ENCODE results near the gene MOK. TPM values are rescaled to one million over a fixed set of nuclear protein-coding genes. Genes with fewer than 3 reads are reported as not detected.

The MOK gene
- total and polyA plus RNA-seq, 4 experiments from 2014 or later, result 0.73 to 1.4 (median 1.3) TPM; not detected in 1

DNA sequence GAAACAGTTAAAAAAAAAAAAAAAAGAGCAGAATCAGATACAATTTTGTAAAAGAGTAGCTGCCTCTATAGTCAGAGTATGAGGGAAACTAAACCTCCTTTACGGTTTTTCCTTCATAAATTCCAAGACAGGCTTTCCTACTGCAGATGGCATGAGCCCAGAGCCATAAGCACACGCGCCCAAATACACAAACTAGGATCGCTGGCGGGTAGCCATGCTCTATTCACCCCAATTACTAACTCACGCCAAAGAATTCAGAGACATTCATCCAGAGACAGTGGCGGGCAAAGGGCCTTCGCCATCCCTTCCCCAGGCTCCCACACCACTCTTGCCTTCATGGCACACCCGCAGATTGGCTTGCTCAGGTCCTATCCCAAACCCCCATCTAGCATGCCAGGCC, 48.2 kb downstream of the MOK start:
- Histone ChIP-seq H3K4me1 (ENCODE audit: insufficient read depth, low read length) (no peaks in the 10 kb centered on the region), H3K4me3 (ENCODE audit: low read length in 2 of 2) (no peak overlapping the region), H3K27me3 (ENCODE audit: insufficient read depth, low read length) (no peaks in the 10 kb centered on the region), H3K27ac (ENCODE audit: low read depth, low read length) (no peak overlapping the region), H3K36me3 (ENCODE audit: insufficient read depth, low read length) (no peaks in the 10 kb centered on the region), H3K9me3 (ENCODE audit: control insufficient read depth in 1 of 2, low read length in 2 of 2) (no peaks in the 10 kb centered on the region)
- Mint-ChIP-seq H3K4me3 (no peak overlapping the region), H3K27me3 (peaks cover 0 to 4% of the 10 kb centered on the region in 2 donors), H3K9me3 (no peaks in the 10 kb centered on the region), H3K36me3 (no peaks in the 10 kb centered on the region), H3K27ac (no peak overlapping the region), H3K4me1 (no peaks in the 10 kb centered on the region)
- DNase-seq, result no peak
- intact Hi-C loops (cut with micrococcal nuclease), result no loop called here
- POLR2A ChIA-PET (ENCODE audit: partially characterized antibody), result no interaction called here
- CTCF ChIA-PET (ENCODE audit: partially characterized antibody), result no interaction called here

DNA sequence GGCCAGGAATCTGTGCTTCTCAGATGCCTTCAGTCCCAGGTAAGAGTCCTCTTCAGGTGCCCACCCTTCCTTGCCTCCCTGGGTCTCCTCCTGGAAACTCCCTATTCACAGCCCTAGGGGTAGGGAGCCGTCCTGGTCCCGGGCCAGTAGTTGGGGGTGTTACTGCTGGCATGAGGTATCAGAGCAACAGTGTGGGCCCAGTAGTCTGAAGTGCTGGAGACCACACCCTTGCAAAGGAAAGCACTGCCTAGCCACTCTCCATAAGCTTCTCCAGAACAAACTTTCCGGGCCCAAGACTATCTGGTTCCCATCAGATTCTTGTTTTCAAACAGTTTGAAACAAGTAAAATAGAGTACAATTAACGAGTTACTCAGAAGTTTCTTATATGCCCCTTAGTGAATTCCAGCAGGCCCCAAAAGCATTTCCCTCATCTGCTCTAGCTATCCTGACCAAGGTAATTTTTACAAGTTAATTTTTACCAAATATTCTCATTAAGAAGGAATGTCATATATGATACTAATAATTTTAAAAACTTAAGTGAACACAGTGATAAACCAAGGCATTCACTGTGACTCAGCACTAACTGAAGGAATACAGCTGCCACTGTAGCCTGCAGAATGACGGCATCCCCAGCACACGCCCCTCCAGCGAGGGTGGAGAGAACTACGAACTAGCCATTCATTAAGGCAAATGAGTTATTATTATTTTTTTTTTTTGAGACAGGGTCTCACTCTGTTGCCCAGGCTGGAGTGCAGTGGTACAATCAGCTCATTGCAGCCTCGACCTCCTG, 49.4 kb downstream of the MOK start:
- no peak for DNase-seq
- no peaks in the 10 kb centered on the region for H3K36me3 Mint-ChIP-seq
- Histone ChIP-seq H3K4me1 (ENCODE audit: insufficient read depth, low read length) (no peaks in the 10 kb centered on the region), H3K9me3 (ENCODE audit: control insufficient read depth in 1 of 2, low read length in 2 of 2) (no peaks in the 10 kb centered on the region), H3K27me3 (ENCODE audit: insufficient read depth, low read length) (no peaks in the 10 kb centered on the region), H3K36me3 (ENCODE audit: insufficient read depth, low read length) (no peaks in the 10 kb centered on the region), H3K27ac (ENCODE audit: low read depth, low read length) (no peak overlapping the region), H3K4me3 (ENCODE audit: low read length in 2 of 2) (no peak overlapping the region)
- peaks cover 0 to 4% of the 10 kb centered on the region in 2 donors for H3K27me3 Mint-ChIP-seq
- no peak overlapping the region for H3K27ac Mint-ChIP-seq
- no peak overlapping the region for H3K4me3 Mint-ChIP-seq
- ChIA-PET CTCF (ENCODE audit: partially characterized antibody) (interaction anchor here (1.2 kb wide), 1 partner anchor 37 kb away, joined by 3 read pairs; no protein-coding TSS in a partner anchor), POLR2A (ENCODE audit: partially characterized antibody) (no interaction called here)
- H3K9me3 Mint-ChIP-seq, result no peaks in the 10 kb centered on the region
- H3K4me1 Mint-ChIP-seq, result no peaks in the 10 kb centered on the region
- intact Hi-C loops (cut with micrococcal nuclease), result no loop called here

- Histone ChIP-seq H3K4me1 (ENCODE audit: insufficient read depth, low read length) (no peaks in the 10 kb centered on the region), H3K27me3 (ENCODE audit: insufficient read depth, low read length) (no peaks in the 10 kb centered on the region), H3K36me3 (ENCODE audit: insufficient read depth, low read length) (no peaks in the 10 kb centered on the region), H3K9me3 (ENCODE audit: control insufficient read depth in 1 of 2, low read length in 2 of 2) (no peaks in the 10 kb centered on the region), H3K4me3 (ENCODE audit: low read length in 2 of 2) (no peak overlapping the region), H3K27ac (ENCODE audit: low read depth, low read length) (no peak overlapping the region)
- H3K9me3 Mint-ChIP-seq, result no peaks in the 10 kb centered on the region
- no peak for DNase-seq
- CTCF ChIA-PET (ENCODE audit: partially characterized antibody), result no interaction called here
- peaks cover 0 to 4% of the 10 kb centered on the region in 2 donors for H3K27me3 Mint-ChIP-seq
- H3K27ac Mint-ChIP-seq, result no peak overlapping the region
- no peaks in the 10 kb centered on the region for H3K4me1 Mint-ChIP-seq
- no peaks in the 10 kb centered on the region for H3K36me3 Mint-ChIP-seq
- intact Hi-C loops (cut with micrococcal nuclease), result no loop called here
- POLR2A ChIA-PET (ENCODE audit: partially characterized antibody), result no interaction called here
- H3K4me3 Mint-ChIP-seq, result no peak overlapping the region
These were observed 51.8 kb downstream of the MOK start for GRCh38 chr14:102252834-102253801.

DNA sequence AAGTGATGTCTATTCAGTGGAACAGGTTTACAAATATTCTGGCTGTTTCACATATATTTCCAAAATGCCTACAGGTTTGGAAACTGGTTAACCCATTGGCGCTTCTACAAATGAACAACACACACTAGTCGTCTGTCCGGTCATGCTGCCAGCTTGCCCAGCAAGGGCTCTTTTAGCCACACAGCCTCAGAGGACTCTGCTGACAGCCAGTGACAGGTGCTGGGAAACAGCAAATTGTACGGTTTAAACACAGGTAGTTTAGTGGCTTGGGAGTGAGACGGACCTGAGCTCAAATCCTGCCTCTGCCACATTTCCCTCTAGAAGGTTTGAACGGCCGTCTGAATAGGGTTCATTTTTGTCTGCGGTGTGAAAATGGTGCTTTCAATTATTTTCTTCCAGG, 53.8 kb downstream of the MOK start:
- Mint-ChIP-seq H3K36me3 (no peaks in the 10 kb centered on the region), H3K9me3 (no peaks in the 10 kb centered on the region), H3K27me3 (peaks cover 0 to 4% of the 10 kb centered on the region in 2 donors), H3K27ac (no peak overlapping the region), H3K4me3 (no peak overlapping the region), H3K4me1 (no peaks in the 10 kb centered on the region)
- no peak for DNase-seq
- Histone ChIP-seq H3K36me3 (ENCODE audit: insufficient read depth, low read length) (no peaks in the 10 kb centered on the region), H3K4me3 (ENCODE audit: low read length in 2 of 2) (no peak overlapping the region), H3K4me1 (ENCODE audit: insufficient read depth, low read length) (no peaks in the 10 kb centered on the region), H3K27me3 (ENCODE audit: insufficient read depth, low read length) (no peaks in the 10 kb centered on the region), H3K27ac (ENCODE audit: low read depth, low read length) (no peak overlapping the region), H3K9me3 (ENCODE audit: control insufficient read depth in 1 of 2, low read length in 2 of 2) (no peaks in the 10 kb centered on the region)
- intact Hi-C loops (cut with micrococcal nuclease), result no loop called here
- ChIA-PET POLR2A (ENCODE audit: partially characterized antibody) (no interaction called here), CTCF (ENCODE audit: partially characterized antibody) (no interaction called here)

- intact Hi-C loops (cut with micrococcal nuclease), result no loop called here
- Mint-ChIP-seq H3K4me1 (no peaks in the 10 kb centered on the region), H3K9me3 (no peaks in the 10 kb centered on the region), H3K27ac (no peak overlapping the region), H3K27me3 (peaks cover 0 to 4% of the 10 kb centered on the region in 2 donors), H3K4me3 (no peak overlapping the region), H3K36me3 (no peaks in the 10 kb centered on the region)
- Histone ChIP-seq H3K4me3 (ENCODE audit: low read length in 2 of 2) (no peak overlapping the region), H3K4me1 (ENCODE audit: insufficient read depth, low read length) (no peaks in the 10 kb centered on the region), H3K27me3 (ENCODE audit: insufficient read depth, low read length) (no peaks in the 10 kb centered on the region), H3K9me3 (ENCODE audit: control insufficient read depth in 1 of 2, low read length in 2 of 2) (no peaks in the 10 kb centered on the region), H3K36me3 (ENCODE audit: insufficient read depth, low read length) (no peaks in the 10 kb centered on the region), H3K27ac (ENCODE audit: low read depth, low read length) (no peak overlapping the region)
- no peak for DNase-seq
- CTCF ChIA-PET (ENCODE audit: partially characterized antibody), result no interaction called here
- POLR2A ChIA-PET (ENCODE audit: partially characterized antibody), result no interaction called here
These were observed 54.3 kb downstream of the MOK start for GRCh38 chr14:102250636-102251035.

GRCh38 chr14:102249981-102250380, 55.0 kb downstream of the MOK start:
- Histone ChIP-seq H3K9me3 (ENCODE audit: control insufficient read depth in 1 of 2, low read length in 2 of 2) (no peaks in the 10 kb centered on the region), H3K36me3 (ENCODE audit: insufficient read depth, low read length) (no peaks in the 10 kb centered on the region), H3K27me3 (ENCODE audit: insufficient read depth, low read length) (no peaks in the 10 kb centered on the region), H3K27ac (ENCODE audit: low read depth, low read length) (no peak overlapping the region), H3K4me3 (ENCODE audit: low read length in 2 of 2) (no peak overlapping the region), H3K4me1 (ENCODE audit: insufficient read depth, low read length) (no peaks in the 10 kb centered on the region)
- CTCF ChIA-PET (ENCODE audit: partially characterized antibody), result no interaction called here
- intact Hi-C loops (cut with micrococcal nuclease), result no loop called here
- H3K4me3 Mint-ChIP-seq, result no peak overlapping the region
- H3K4me1 Mint-ChIP-seq, result no peaks in the 10 kb centered on the region
- POLR2A ChIA-PET (ENCODE audit: partially characterized antibody), result no interaction called here
- H3K27ac Mint-ChIP-seq, result no peak overlapping the region
- peaks cover 0 to 4% of the 10 kb centered on the region in 2 donors for H3K27me3 Mint-ChIP-seq
- DNase-seq, result no peak
- no peaks in the 10 kb centered on the region for H3K9me3 Mint-ChIP-seq
- H3K36me3 Mint-ChIP-seq, result no peaks in the 10 kb centered on the region

GRCh38 chr14:102249041-102249440, 55.9 kb downstream of the MOK start:
- Mint-ChIP-seq H3K4me3 (peak overlapping the region in 1 of 8 donors; percentile 10), H3K9me3 (no peaks in the 10 kb centered on the region), H3K27ac (no peak overlapping the region), H3K27me3 (peaks cover 0 to 2% of the 10 kb centered on the region in 2 donors), H3K4me1 (no peaks in the 10 kb centered on the region), H3K36me3 (no peaks in the 10 kb centered on the region)
- Histone ChIP-seq H3K4me1 (ENCODE audit: insufficient read depth, low read length) (no peaks in the 10 kb centered on the region), H3K9me3 (ENCODE audit: control insufficient read depth in 1 of 2, low read length in 2 of 2) (no peaks in the 10 kb centered on the region), H3K4me3 (ENCODE audit: low read length in 2 of 2) (no peak overlapping the region), H3K27me3 (ENCODE audit: insufficient read depth, low read length) (no peaks in the 10 kb centered on the region), H3K36me3 (ENCODE audit: insufficient read depth, low read length) (no peaks in the 10 kb centered on the region), H3K27ac (ENCODE audit: low read depth, low read length) (no peak overlapping the region)
- DNase-seq, result no peak
- POLR2A ChIA-PET (ENCODE audit: partially characterized antibody), result no interaction called here
- CTCF ChIA-PET (ENCODE audit: partially characterized antibody), result no interaction called here
- intact Hi-C loops (cut with micrococcal nuclease), result no loop called here
